Measurements from ENCODE around the gene STRA8. TPM values are rescaled to one million over a fixed set of nuclear protein-coding genes. Genes with fewer than 3 reads are reported as not detected.

Gene STRA8
- total and polyA plus RNA-seq, 12 donors: not detected

GRCh38 chr7:135190703-135191102, 42.9 kb upstream of the STRA8 start:
- TF ChIP-seq, protein P1, sequence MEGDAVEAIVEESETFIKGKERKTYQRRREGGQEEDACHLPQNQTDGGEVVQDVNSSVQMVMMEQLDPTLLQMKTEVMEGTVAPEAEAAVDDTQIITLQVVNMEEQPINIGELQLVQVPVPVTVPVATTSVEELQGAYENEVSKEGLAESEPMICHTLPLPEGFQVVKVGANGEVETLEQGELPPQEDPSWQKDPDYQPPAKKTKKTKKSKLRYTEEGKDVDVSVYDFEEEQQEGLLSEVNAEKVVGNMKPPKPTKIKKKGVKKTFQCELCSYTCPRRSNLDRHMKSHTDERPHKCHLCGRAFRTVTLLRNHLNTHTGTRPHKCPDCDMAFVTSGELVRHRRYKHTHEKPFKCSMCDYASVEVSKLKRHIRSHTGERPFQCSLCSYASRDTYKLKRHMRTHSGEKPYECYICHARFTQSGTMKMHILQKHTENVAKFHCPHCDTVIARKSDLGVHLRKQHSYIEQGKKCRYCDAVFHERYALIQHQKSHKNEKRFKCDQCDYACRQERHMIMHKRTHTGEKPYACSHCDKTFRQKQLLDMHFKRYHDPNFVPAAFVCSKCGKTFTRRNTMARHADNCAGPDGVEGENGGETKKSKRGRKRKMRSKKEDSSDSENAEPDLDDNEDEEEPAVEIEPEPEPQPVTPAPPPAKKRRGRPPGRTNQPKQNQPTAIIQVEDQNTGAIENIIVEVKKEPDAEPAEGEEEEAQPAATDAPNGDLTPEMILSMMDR (IDR thresholded peaks at IDR 0.05): no peak
- TF ChIP-seq POLR2A (IDR thresholded peaks at IDR 0.05): no peak
- no peak overlapping the region for H3K27ac ChIP-seq
- no peaks in the 10 kb centered on the region for H3K27me3 ChIP-seq
- intact Hi-C loops (cut with DNase I): no loop called here
- H3K4me3 ChIP-seq: no peak overlapping the region
- H3K4me1 ChIP-seq (replicated peaks in 1 of 2): peaks cover 0 to 15% of the 10 kb centered on the region in 2 donors
- DNase-seq: no peak
- H3K9me3 ChIP-seq (replicated peaks in 1 of 3): no peaks in the 10 kb centered on the region
- H3K36me3 ChIP-seq (replicated peaks in 1 of 2): peaks cover 0 to 67% of the 10 kb centered on the region in 2 donors

GRCh38 chr7:135192914-135193536, 40.6 kb upstream of the STRA8 start:
- Histone ChIP-seq H3K4me1 (replicated peaks in 1 of 2) (peaks cover 0 to 15% of the 10 kb centered on the region in 2 donors), H3K4me3 (no peak overlapping the region), H3K27me3 (no peaks in the 10 kb centered on the region), H3K27ac (no peak overlapping the region), H3K36me3 (replicated peaks in 1 of 2) (peaks cover 0 to 66% of the 10 kb centered on the region in 2 donors), H3K9me3 (replicated peaks in 1 of 3) (no peaks in the 10 kb centered on the region)
- TF ChIP-seq POLR2A (IDR thresholded peaks at IDR 0.05): no peak
- TF ChIP-seq, protein P1 (IDR thresholded peaks at IDR 0.05): no peak
- intact Hi-C loops (cut with DNase I): no loop called here
- 90 to 95% (median 91%) methylated on average over 4 to 11 of the region's 11 CpGs for WGBS, 4 donors
- DNase-seq: peak in 1 of 7 donors; percentile 43

DNA sequence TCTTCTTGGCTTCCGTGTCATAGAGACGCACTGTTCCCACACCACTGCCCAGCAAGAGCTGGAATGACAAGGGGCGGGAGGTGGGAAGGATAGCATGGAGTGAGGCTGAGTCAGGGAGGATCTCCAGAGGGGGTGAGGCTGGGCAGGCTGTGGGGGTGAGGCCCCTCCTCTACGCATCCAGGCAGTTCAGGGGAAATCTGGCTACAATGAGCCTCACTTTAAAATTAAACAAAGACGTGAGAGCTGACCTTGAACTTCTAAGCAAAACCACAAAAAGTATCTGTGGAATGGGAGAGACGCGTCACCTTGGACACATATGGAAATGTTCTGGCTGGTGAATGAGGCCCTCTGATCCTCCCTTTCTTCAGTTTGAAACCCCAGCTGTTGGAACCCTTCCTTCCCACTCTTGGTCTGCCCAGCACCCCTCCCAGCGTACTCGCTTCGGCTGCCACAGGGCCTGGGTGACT, 40.0 kb upstream of the STRA8 start:
- Histone ChIP-seq H3K27me3 (no peaks in the 10 kb centered on the region), H3K27ac (no peak overlapping the region), H3K4me3 (no peak overlapping the region), H3K36me3 (replicated peaks in 1 of 2) (peaks cover 0 to 65% of the 10 kb centered on the region in 2 donors), H3K4me1 (replicated peaks in 1 of 2) (peaks cover 0 to 15% of the 10 kb centered on the region in 2 donors), H3K9me3 (replicated peaks in 1 of 3) (no peaks in the 10 kb centered on the region)
- DNase-seq: peak in 1 of 7 donors; percentile 27
- intact Hi-C loops (cut with DNase I): no loop called here
- TF ChIP-seq POLR2A (IDR thresholded peaks at IDR 0.05): no peak
- TF ChIP-seq, protein P1 (IDR thresholded peaks at IDR 0.05): no peak
- WGBS, 4 donors: 92 to 96% (median 94%) methylated on average over 10 of the region's 10 CpGs

DNA sequence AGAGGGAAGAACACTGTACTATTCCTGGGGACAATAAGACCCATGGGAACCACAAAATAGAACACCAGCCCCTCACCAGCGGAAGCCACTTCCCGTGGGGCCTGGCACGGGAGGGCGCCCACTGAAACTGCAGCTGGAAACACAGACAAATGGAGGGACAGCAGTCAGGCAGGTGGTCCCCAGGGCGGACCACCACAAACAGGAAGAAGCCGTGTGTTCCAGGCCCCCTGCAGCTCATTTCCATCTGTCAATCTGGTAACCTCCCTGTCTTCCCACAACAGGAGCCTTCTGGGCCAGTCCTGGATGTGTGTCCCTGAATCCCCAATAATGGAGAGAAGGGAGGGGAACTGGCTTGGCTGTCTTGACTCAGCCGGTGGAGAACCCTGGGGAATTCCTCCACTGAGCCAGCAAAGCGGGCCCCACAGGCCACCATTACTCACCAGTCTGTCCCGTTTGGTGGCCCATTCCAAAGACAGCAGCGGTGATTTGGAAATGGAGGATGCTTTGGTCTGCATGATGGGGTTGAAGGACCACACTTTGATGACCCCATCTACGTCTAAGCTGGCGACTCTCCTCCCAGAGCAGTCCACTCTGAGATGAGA, 39.0 kb upstream of the STRA8 start:
- H3K27ac ChIP-seq: no peak overlapping the region
- peak in 1 of 7 donors; percentile 23 for DNase-seq
- 91 to 93% (median 92%) methylated on average over 6 to 12 of the region's 12 CpGs for WGBS, 4 donors
- peaks cover 0 to 9% of the 10 kb centered on the region in 2 donors for H3K4me1 ChIP-seq (replicated peaks in 1 of 2)
- intact Hi-C loops (cut with DNase I): no loop called here
- no peaks in the 10 kb centered on the region for H3K9me3 ChIP-seq (replicated peaks in 1 of 3)
- H3K27me3 ChIP-seq: no peaks in the 10 kb centered on the region
- H3K36me3 ChIP-seq (replicated peaks in 1 of 2): peaks cover 0 to 72% of the 10 kb centered on the region in 2 donors
- TF ChIP-seq, protein P1 (IDR thresholded peaks at IDR 0.05): no peak
- no peak for TF ChIP-seq POLR2A (IDR thresholded peaks at IDR 0.05)
- no peak overlapping the region for H3K4me3 ChIP-seq
